Measurements from ENCODE around the gene ADAMTS9.

DNA sequence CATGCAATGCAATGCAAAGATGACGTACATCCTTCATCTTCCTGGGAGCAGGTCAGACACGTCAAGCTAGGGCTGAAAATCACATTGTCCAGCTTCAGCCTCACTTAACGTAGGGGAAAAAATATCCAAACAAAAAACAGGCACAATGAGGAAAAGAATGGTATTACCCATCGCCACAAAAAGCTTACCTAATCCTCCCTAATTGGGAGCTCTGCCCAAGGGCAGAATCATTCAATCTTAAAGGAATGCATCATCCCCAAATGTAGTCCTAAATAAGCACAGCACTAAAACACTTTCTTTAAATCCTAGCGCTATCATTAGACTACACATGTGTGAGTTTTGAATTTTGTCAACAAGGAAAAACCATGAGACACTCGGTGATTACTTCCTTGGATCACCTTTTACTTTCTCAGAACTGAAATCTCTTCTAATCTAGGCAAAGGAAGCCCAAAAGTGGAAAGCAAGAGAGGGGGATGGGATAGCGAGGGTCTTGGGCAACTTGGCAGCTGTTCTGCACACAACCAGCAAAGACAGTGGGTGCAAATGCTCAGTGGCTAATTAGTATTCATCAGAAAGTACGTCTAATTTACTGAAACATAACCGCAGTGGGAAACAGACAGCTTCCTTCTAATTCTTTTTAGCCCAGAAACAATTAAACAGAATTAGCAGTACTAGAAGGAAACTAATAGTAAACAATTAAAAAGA lies 87.4 kb downstream of the ADAMTS9 start:
- TF ChIP-seq, protein P1, sequence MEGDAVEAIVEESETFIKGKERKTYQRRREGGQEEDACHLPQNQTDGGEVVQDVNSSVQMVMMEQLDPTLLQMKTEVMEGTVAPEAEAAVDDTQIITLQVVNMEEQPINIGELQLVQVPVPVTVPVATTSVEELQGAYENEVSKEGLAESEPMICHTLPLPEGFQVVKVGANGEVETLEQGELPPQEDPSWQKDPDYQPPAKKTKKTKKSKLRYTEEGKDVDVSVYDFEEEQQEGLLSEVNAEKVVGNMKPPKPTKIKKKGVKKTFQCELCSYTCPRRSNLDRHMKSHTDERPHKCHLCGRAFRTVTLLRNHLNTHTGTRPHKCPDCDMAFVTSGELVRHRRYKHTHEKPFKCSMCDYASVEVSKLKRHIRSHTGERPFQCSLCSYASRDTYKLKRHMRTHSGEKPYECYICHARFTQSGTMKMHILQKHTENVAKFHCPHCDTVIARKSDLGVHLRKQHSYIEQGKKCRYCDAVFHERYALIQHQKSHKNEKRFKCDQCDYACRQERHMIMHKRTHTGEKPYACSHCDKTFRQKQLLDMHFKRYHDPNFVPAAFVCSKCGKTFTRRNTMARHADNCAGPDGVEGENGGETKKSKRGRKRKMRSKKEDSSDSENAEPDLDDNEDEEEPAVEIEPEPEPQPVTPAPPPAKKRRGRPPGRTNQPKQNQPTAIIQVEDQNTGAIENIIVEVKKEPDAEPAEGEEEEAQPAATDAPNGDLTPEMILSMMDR (IDR thresholded peaks at IDR 0.05), result no peak
- no peak for TF ChIP-seq POLR2A (IDR thresholded peaks at IDR 0.05)

Data from upper lobe of left lung (tissue), 4 donors.